GM10847 (cell line): ENCODE results near the gene NIPBL.

ENCODE experiments used
- POLR2A ChIP-seq: IDR thresholded peaks from 2 replicates; pipeline ENCODE4 v1.6.1; 2011; ENCODE audit not compliant: insufficient read length; ENCODE audit errors: extremely low read depth

The NIPBL gene

GRCh38 chr5:36875051-36875789 is 1.3 kb upstream of the NIPBL start:
- no peak for TF ChIP-seq POLR2A

- TF ChIP-seq POLR2A: no peak
These were observed 725 bp upstream of the NIPBL start for GRCh38 chr5:36875790-36876298.

GRCh38 chr5:36876965-36877666 is 547 bp downstream of the NIPBL start:
- no peak for TF ChIP-seq POLR2A

GRCh38 chr5:36877667-36878391 is 1.3 kb downstream of the NIPBL start:
- TF ChIP-seq POLR2A: no peak

GRCh38 chr5:36878392-36879082 is 2.0 kb downstream of the NIPBL start:
- TF ChIP-seq POLR2A: no peak

- no peak for TF ChIP-seq POLR2A
These were observed 2.9 kb downstream of the NIPBL start for GRCh38 chr5:36879274-36880033.

GRCh38 chr5:36880761-36881160 is 4.2 kb downstream of the NIPBL start:
- TF ChIP-seq POLR2A: no peak

GRCh38 chr5:36881304-36881703 is 4.7 kb downstream of the NIPBL start:
- no peak for TF ChIP-seq POLR2A

- no peak for TF ChIP-seq POLR2A
These were observed 5.2 kb downstream of the NIPBL start for GRCh38 chr5:36881807-36882206.

- TF ChIP-seq POLR2A: no peak
These were observed 5.7 kb downstream of the NIPBL start for GRCh38 chr5:36882250-36882649.

GRCh38 chr5:36883894-36884462 is 7.4 kb downstream of the NIPBL start:
- TF ChIP-seq POLR2A: no peak

GRCh38 chr5:36885149-36885548 is 8.6 kb downstream of the NIPBL start:
- TF ChIP-seq POLR2A: no peak

- TF ChIP-seq POLR2A: no peak
These were observed 9.3 kb downstream of the NIPBL start for GRCh38 chr5:36885566-36886485.
